Uterus (tissue), 2 donors: ENCODE data around the gene SPRYD7.

Source experiments
- POLR2A ChIP-seq, 2 donors: fragments of 450-650 bp; IDR thresholded peaks; one replicate each; pipeline ENCODE4 v1.6.1; 2016; ENCODE audit warnings: antibody characterized with exemption in 2 of 2, mild to moderate bottlenecking in 1 of 2, moderate library complexity in 1 of 2
- TF ChIP-seq, protein P1 (sequence below), 4 experiments: fragments of 200-600 bp in 2 of 4; fragments of 450-650 bp in 2 of 4; sonication (generic) in 2 of 4; IDR thresholded peaks; one replicate each; pipeline ENCODE4 v1.5.1; 2016 to 2019; ENCODE audit warnings: antibody characterized with exemption in 4 of 4, mild to moderate bottlenecking in 2 of 4, moderate library complexity in 1 of 4

DNA sequence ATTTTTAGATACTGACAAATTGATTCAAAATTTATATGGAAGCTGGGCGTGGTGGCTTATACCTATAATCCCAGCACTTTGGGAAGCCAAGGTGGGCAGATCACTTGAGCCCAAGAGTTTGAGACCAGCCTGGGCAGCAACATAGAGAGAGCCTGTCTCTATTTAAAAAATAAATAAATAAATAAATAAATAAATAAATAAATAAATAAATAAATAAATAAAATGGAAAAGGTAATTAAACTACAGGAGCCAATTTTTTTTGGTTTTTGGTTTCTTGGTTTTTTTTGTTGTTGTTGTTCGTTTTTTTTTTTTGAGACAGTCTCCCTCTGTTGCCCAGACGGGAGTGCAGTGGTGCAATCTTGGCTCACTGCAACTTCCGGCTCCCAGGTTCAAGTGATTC, 31.3 kb upstream of the SPRYD7 start:
- TF ChIP-seq, protein P1, sequence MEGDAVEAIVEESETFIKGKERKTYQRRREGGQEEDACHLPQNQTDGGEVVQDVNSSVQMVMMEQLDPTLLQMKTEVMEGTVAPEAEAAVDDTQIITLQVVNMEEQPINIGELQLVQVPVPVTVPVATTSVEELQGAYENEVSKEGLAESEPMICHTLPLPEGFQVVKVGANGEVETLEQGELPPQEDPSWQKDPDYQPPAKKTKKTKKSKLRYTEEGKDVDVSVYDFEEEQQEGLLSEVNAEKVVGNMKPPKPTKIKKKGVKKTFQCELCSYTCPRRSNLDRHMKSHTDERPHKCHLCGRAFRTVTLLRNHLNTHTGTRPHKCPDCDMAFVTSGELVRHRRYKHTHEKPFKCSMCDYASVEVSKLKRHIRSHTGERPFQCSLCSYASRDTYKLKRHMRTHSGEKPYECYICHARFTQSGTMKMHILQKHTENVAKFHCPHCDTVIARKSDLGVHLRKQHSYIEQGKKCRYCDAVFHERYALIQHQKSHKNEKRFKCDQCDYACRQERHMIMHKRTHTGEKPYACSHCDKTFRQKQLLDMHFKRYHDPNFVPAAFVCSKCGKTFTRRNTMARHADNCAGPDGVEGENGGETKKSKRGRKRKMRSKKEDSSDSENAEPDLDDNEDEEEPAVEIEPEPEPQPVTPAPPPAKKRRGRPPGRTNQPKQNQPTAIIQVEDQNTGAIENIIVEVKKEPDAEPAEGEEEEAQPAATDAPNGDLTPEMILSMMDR (IDR thresholded peaks at IDR 0.05): no peak
- no peak for TF ChIP-seq POLR2A (IDR thresholded peaks at IDR 0.05)
